H1 (cell line): Measurements from ENCODE around the gene ANK3.

ENCODE experiments used
- CTCF ChIP-seq, 3 experiments: IDR thresholded peaks; 1 replicate in 2 of 3; 2 replicates in 1 of 3; pipeline versions ENCODE4 v1.5.1 to v1.6.1; 2011; ENCODE audit warnings: low read length in 3 of 3, mild to moderate bottlenecking in 3 of 3, inconsistent platforms in 2 of 3, low read depth in 1 of 3, moderate library complexity in 1 of 3; ENCODE audit not compliant: insufficient read depth in 1 of 3; ENCODE audit errors: control extremely low read depth in 1 of 3
- EGR1 ChIP-seq: IDR thresholded peaks from 2 replicates; pipeline ENCODE4 v1.6.1; 2011; ENCODE audit warnings: low read depth, low read length, borderline replicate concordance
- JUN ChIP-seq: IDR thresholded peaks from 2 replicates; pipeline ENCODE4 v1.6.1; 2011; ENCODE audit warnings: low read depth, mild to moderate bottlenecking, improper control_type of control experiment, low read length
- MAX ChIP-seq: IDR thresholded peaks from 2 replicates; pipeline ENCODE4 v1.6.1; 2012; ENCODE audit warnings: inconsistent platforms
- POLR2A ChIP-seq, 2 experiments: IDR thresholded peaks; 1 replicate in 1 of 2; 2 replicates in 1 of 2; pipeline ENCODE4 v1.6.1; 2011; ENCODE audit warnings: low read depth in 2 of 2, low read length in 2 of 2, mild to moderate bottlenecking in 2 of 2; ENCODE audit errors: control extremely low read depth in 1 of 2
- RXRA ChIP-seq: IDR thresholded peaks from 2 replicates; pipeline ENCODE4 v1.6.1; 2011; ENCODE audit warnings: low read depth, mild to moderate bottlenecking, low read length, moderate library complexity; ENCODE audit not compliant: insufficient read depth
- SIN3A ChIP-seq, 2 experiments: IDR thresholded peaks in 1 of 2; conservative IDR thresholded peaks in 1 of 2; 2 replicates each; pipeline ENCODE4 v1.6.1; 2011 to 2012; ENCODE audit warnings: low read length in 2 of 2, improper control_type of control experiment in 1 of 2, low read depth in 1 of 2, mild to moderate bottlenecking in 1 of 2
- SRF ChIP-seq: IDR thresholded peaks from 2 replicates; pipeline ENCODE4 v1.6.1; 2011; ENCODE audit warnings: mild to moderate bottlenecking, low read depth, low read length, moderate library complexity
- TAF1 ChIP-seq: IDR thresholded peaks from 2 replicates; pipeline ENCODE4 v1.6.1; 2011; ENCODE audit warnings: mild to moderate bottlenecking, low read depth, low read length
- TEAD4 ChIP-seq: IDR thresholded peaks from 2 replicates; pipeline ENCODE4 v1.6.1; 2012; ENCODE audit warnings: low read depth, low read length, inconsistent platforms, mixed read lengths

- TF ChIP-seq CTCF (IDR thresholded peaks at IDR 0.05; ENCODE audit: control extremely low read depth in 1 of 3, insufficient read depth in 1 of 3, low read depth in 1 of 3, low read length in 3 of 3) (no peak), SIN3A (conservative IDR thresholded peaks at IDR 0.05 in 1 of 2, IDR thresholded peaks at IDR 0.05 in 1 of 2; ENCODE audit: low read depth in 1 of 2, low read length in 2 of 2) (no peak), RXRA (no peak), JUN (no peak), MAX (no peak), TAF1 (no peak), POLR2A (IDR thresholded peaks at IDR 0.05; ENCODE audit: control extremely low read depth in 1 of 2, low read depth in 2 of 2, low read length in 2 of 2) (no peak), SRF (no peak), TEAD4 (no peak), EGR1 (no peak)
Measured at GRCh38 chr10:60209874-60210570, 179.7 kb downstream of the ANK3 start.
